GM19467 (cell line): ENCODE measurements around the gene CCDC83.

Experiments used
- ATAC-seq: cut with Tn5 transposase; IDR thresholded peaks from one replicate; pipeline ENCODE4 v1.9.1; 2021; ENCODE audit warnings: mild to moderate bottlenecking, moderate library complexity; ENCODE audit not compliant: unreplicated experiment

The CCDC83 gene

GRCh38 chr11:85855341-85855656 lies at the start of gene CCDC83:
TSS of gene CCDC83 (plus strand) at chr11:85855383. CDS start at chr11:85865124, 9,741 bp downstream.
- ATAC-seq = no peak

- ATAC-seq = no peak
These were observed 49.8 kb upstream of the CCDC83 start for GRCh38 chr11:85805387-85805786.

GRCh38 chr11:85806016-85806415 lies 49.2 kb upstream of the CCDC83 start:
- no peak for ATAC-seq

- no peak for ATAC-seq
These were observed 48.3 kb upstream of the CCDC83 start for GRCh38 chr11:85806876-85807275.

- no peak for ATAC-seq
These were observed 46.0 kb upstream of the CCDC83 start for GRCh38 chr11:85809191-85809590.

GRCh38 chr11:85809863-85810262 lies 45.3 kb upstream of the CCDC83 start:
- ATAC-seq = no peak

GRCh38 chr11:85810521-85810870 lies 44.7 kb upstream of the CCDC83 start:
- no peak for ATAC-seq

GRCh38 chr11:85810871-85811611 lies 44.1 kb upstream of the CCDC83 start, which contains the start of gene SYTL2:
TSS of gene SYTL2 (minus strand) at chr11:85811141. CDS start at chr11:85757725, 53,416 bp downstream.
- ATAC-seq = peak; percentile 94

- ATAC-seq = no peak
These were observed 43.6 kb upstream of the CCDC83 start for GRCh38 chr11:85811624-85812023.

- no peak for ATAC-seq
These were observed 41.5 kb upstream of the CCDC83 start for GRCh38 chr11:85813721-85814120.

- ATAC-seq = no peak
These were observed 39.8 kb upstream of the CCDC83 start for GRCh38 chr11:85815186-85815931.

GRCh38 chr11:85819441-85819840 lies 35.7 kb upstream of the CCDC83 start:
- ATAC-seq = no peak

- no peak for ATAC-seq
These were observed 33.5 kb upstream of the CCDC83 start for GRCh38 chr11:85821636-85822035.

- no peak for ATAC-seq
These were observed 32.4 kb upstream of the CCDC83 start for GRCh38 chr11:85822814-85823213.

GRCh38 chr11:85823816-85824215 lies 31.4 kb upstream of the CCDC83 start:
- ATAC-seq = no peak

GRCh38 chr11:85825616-85826015 lies 29.6 kb upstream of the CCDC83 start:
- no peak for ATAC-seq

GRCh38 chr11:85826116-85826855 lies 28.9 kb upstream of the CCDC83 start:
- ATAC-seq = no peak

GRCh38 chr11:85827748-85828639 lies 27.2 kb upstream of the CCDC83 start:
- ATAC-seq = no peak

- no peak for ATAC-seq
These were observed 26.6 kb upstream of the CCDC83 start for GRCh38 chr11:85828640-85828978.

GRCh38 chr11:85829172-85829571 lies 26.0 kb upstream of the CCDC83 start:
- no peak for ATAC-seq

GRCh38 chr11:85831050-85831449 lies 24.1 kb upstream of the CCDC83 start:
- no peak for ATAC-seq
